ENCODE data around the gene ZNF397. TPM values are rescaled to one million over a fixed set of nuclear protein-coding genes. Genes with fewer than 3 reads are reported as not detected.
"Not testable (repeated sequence)": the region's sequence is repeated elsewhere in the genome, so short reads cannot be mapped to it uniquely, and the experiment has no call there.

Gene ZNF397
- total RNA-seq (2014; rRNA removed; shearing (Covaris generic)), result 13.8 and 15.9 TPM in 2 replicates
- 19.1 and 27.3 TPM in 2 replicates for polyA plus RNA-seq (2014; cell fraction: nucleus; rRNA removed)

DNA sequence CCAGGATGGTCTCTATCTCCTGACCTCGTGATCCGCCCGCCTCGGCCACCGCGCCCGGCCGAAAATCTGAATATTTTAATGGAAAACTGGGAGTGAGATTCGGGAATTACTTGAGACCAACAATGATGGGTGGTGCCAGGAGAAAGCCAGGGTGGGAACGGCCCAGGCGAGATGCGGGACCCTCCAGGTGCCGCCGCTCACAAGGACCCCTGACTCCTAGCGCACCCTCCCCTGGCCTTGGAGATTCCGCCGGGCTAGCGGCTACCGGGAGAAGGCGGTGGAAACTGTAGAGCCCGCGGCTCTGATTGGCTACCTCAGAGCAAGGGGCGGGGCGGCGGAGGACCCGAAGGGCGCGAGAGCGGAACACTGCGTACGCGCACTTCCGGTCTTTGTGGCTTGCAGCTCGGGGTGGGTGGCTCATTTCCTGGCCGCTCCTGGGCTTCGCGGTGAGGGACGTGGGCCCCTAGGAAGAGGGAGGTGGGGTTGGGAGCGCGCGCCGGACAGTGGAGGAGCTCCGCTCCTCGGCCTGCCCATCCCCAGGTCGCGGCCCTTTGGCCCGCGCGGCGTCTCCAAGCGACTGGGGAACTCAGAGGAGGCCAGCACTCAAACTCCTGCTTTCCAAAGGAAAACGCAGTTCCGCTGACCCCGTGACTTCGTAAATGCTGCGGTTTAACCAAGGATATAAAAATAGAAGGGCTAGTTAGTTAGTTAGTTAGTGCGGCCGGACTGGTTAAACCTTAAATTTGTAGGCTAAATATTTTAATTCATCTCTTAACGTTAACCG lies at the start of gene ZNF397:
Gene ZNF397, plus strand, starts transcription at position 371 of the 784 bp plus-strand sequence. CDS start 1,437 bp downstream, outside the sequence.
- peak; percentile 91 for DNase-seq (ENCODE audit: extremely low read depth, low read depth)

- no peak for DNase-seq (ENCODE audit: extremely low read depth, low read depth)
These were observed 49.2 kb upstream of the ZNF397 start for GRCh38 chr18:35191698-35192025.

DNA sequence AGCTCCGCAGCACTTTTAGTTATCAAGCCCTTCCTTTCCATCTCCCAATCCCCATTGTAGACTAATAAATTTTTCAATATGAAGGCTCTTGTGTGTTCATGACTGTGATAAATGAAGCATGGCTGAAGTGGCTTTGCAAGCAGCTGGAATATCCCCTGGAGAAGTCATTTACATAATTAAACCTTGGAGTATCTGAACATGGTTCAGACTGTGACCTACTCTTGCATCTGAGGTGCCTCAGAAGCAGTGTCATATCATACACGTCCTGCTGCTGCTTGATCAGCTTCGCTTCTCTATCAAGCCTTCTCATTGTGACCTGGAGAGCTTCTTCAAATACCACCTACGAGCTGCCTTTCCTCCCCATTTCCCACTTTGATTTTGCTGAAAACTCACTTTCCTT lies 48.4 kb upstream of the ZNF397 start:
- no peak for DNase-seq (ENCODE audit: extremely low read depth, low read depth)

DNA sequence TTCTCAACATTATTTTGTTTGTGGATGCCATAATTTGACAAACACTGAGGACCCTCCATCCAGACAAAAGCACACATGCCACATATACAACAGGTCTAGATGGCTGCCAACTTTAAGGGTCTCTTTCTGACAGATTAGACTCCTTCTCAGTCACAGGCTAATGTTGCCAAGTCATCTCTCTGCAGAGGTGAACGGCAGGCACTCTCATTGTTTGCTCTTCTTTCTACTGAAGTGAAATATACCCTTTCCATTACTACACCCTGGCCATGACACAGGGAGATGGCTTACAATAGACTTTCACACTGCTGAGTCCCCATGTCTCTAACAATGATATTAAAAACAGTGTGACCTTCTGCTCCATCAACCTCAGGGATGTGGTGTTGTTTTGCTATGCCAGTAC lies 47.5 kb upstream of the ZNF397 start:
- no peak for DNase-seq (ENCODE audit: extremely low read depth, low read depth)

GRCh38 chr18:35197296-35197695 lies 43.5 kb upstream of the ZNF397 start:
- DNase-seq (ENCODE audit: extremely low read depth, low read depth), result no peak

DNA sequence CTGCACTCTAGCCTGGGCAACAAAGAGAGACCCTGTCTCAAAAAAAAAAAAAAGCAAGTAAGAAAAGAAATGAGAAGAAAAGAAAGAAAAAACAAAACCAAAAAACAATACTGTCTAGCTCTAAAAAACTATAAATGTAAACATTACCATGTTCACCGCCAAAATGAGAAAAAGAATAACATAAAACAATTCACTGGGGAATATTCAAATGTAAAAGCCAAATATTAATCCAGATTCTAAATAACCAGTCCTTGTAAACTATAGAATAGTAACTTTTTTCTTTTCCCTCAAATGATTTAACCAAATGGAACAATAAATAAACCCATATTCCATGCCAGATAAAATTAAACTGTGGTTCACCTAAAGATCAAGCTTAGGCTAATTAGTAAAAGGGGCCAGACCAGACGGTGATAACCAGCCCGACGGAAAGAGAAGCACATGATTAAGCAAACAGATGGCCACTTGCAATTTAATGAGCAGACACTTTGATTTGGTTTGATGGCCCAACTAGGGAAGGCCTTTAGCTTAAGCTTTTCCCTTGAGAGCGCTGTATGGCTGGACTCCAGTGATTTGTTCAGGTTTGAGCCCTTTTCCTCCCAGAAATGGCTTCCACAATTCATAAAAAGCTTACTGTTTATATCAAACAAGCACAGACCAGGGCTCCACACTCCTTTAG lies 39.4 kb upstream of the ZNF397 start:
- no peak for DNase-seq (ENCODE audit: extremely low read depth, low read depth)

GRCh38 chr18:35203067-35203466 lies 37.8 kb upstream of the ZNF397 start:
- DNase-seq (ENCODE audit: extremely low read depth, low read depth), result no peak

DNA sequence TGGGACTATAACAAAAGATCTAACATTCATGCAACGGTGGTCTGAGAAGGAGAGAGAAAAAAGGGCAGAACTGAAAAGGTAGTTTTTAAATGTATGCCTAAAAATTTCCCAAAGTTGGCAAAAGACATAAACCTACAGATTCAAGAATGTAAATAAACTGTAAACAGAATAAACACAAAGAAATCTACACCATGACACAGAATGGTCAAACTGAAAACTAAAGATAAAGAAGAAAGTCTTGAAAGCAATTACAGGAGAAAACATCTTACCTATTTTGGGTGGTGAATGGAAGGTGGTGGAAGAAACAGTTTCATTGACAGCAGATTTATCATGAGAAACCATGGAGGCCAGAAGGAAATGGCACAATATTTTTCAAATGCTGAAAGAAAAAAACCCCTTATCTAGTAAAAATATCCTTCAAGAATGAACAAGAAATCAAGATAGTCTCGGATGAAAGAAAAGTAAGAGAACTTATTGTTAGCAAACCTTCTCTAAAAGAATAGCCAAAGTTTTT lies 35.6 kb upstream of the ZNF397 start:
- no peak for DNase-seq (ENCODE audit: extremely low read depth, low read depth)

DNA sequence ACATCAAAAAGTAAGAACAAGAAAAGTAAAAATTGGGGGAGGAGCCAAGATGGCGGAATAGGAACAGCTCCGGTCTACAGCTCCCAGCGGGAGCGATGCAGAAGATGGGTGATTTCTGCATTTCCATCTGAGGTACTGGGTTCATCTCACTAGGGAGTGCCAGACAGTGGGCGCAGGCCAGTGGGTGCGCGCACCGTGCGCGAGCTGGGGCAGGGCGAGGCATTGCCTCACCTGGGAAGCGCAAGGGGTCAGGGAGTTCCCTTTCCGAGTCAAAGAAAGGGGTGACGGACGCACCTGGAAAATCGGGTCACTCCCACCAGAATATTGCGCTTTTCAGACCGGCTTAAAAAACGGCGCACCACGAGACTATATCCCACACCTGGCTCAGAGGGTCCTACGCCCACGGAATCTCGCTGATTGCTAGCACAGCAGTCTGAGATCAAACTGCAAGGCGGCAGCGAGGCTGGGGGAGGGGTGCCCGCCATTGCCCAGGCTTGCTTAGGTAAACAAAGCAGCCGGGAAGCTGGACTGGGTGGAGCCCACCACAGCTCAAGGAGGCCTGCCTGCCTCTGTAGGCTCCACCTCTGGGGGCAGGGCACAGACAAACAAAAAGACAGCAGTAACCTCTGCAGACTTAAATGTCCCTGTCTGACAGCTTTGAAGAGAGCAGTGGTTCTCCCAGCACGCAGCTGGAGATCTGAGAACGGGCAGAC lies 34.9 kb upstream of the ZNF397 start:
- not testable (repeated sequence) for DNase-seq (ENCODE audit: extremely low read depth, low read depth)

GRCh38 chr18:35215026-35215425 lies 25.8 kb upstream of the ZNF397 start:
- DNase-seq (ENCODE audit: extremely low read depth, low read depth), result no peak

GRCh38 chr18:35216611-35217010 lies 24.2 kb upstream of the ZNF397 start:
- not testable (repeated sequence) for DNase-seq (ENCODE audit: extremely low read depth, low read depth)

DNA sequence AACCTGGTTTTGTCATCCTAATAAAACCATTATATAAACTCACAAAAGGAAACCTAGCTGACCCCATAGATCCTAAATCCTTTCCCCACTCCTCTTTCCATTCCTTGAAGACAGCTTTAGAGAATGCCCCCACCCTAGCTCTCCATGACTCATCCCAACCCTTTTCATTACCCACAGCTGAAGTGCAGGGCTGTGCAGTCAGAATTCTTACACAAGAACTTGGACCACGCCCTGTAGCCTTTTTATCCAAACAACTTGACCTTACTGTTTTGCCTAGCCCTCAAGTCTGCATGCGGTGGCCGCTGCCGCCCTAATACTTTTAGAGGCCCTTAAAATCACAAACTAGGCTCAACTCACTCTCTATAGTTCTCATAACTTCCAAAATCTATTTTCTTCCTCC lies 21.5 kb upstream of the ZNF397 start:
- not testable (repeated sequence) for DNase-seq (ENCODE audit: extremely low read depth, low read depth)

DNA sequence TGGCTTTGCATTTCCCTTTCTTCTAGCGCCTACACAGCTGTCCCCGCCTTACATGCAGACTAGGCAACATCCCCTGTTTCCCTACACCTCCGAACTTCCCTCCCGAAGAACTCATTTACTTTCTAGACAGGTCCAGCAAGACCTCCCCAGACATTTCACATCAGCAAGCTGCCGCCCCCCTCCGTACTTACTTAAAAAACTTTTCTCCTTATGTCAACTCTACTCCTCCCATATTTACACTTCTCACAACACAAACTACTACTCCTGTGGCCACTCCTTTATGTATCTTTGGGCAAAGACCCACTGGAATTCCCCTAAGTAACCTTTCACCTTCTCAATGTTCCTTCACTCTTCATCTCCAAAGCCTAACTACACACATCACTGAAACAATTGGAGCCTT lies 20.4 kb upstream of the ZNF397 start:
- no peak for DNase-seq (ENCODE audit: extremely low read depth, low read depth)

DNA sequence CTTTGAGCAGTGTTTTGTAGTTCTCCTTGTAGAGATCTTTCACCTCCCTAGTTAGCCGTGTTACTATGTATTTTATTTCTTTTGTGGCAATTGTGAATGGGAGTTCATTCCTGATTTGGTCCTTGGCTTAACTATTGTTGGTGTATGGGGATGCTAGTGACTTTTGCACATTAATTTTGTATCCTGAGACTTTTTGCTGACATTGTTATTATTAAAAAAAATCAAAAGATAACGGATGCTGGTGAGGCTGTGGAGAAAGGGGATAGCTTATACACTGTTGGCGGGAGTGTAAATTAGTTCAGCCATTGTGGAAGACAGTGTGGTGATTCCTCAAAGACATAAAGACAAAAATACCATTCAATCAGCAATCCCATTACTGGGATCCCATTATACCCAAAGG lies 17.0 kb upstream of the ZNF397 start:
- DNase-seq (ENCODE audit: extremely low read depth, low read depth), result no peak

DNA sequence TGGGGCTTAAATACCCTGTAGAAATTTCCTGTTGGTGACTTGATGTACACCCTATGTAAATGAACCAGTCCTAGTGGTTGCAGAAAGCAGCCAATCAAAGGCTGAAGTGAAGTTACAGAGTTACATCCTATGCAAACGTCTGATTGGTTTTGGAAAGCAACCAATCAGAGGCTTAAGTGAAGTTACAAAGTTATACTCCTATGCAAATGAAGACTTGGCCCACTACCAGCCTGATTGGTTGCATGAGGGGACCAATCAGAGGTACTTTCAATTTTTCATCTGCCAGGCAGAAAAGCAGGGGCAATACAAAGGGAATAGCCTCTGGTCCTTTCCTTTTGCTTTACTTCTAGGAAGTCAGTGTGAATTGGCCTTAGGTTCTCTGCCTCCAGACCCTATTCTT lies 13.6 kb upstream of the ZNF397 start:
- no peak for DNase-seq (ENCODE audit: extremely low read depth, low read depth)

DNA sequence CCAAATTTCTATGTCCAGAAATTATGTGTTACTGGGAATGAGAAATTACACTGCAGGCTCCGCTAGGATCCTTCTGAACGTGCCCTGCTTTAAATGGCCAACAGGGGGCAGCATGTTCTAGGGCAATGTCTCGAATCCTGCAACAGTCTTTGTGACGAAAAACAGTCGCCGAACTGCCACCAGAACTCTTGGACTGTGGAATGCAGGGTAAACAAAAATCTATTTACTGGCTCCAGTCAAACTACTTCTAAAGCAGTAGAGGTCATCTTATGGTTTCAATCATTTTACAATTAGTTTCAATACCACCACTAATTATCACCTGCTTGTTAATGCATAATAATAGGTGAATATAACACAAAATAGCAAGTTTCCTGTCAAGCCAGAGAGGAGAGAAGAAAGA lies 9.8 kb upstream of the ZNF397 start:
- peak; percentile 71 for DNase-seq (ENCODE audit: extremely low read depth, low read depth)

DNA sequence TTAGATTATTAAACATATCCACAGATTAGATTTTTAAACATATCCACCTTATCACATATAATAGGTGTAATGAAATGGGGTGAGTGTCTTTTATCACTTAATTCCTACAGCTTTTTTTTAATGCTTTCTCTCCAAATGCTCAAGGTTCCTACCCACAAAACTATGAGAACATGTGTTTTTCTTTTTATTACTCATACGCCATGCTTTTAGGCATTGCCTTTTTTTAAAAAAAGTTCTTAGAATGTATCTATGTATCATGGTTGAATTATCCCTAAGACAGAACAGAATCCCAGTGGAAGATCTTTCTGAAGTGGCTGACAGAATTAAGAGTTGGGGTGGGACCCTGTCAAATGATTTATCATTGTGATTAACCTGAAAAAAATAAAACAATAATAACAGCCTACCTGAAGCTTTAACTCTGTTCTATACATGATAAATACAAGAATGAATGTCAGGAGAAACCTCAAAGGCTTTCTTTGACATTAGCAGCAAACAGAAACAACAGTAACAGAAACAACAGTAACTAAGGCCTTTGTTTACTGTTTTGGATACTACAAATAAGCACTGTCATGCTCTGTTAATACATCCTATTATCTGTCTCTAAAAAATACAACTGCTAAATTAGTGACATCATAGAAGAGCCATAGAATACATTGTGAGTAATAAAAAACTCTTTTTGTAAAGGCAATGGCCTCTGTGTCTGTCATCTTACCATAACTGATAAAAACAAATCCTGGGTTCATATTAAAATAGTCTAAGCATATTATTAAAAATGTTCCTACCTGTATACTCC lies 4.1 kb upstream of the ZNF397 start:
- DNase-seq (ENCODE audit: extremely low read depth, low read depth), result no peak

GRCh38 chr18:35239314-35239713 lies 1.5 kb upstream of the ZNF397 start:
- no peak for DNase-seq (ENCODE audit: extremely low read depth, low read depth)

DNA sequence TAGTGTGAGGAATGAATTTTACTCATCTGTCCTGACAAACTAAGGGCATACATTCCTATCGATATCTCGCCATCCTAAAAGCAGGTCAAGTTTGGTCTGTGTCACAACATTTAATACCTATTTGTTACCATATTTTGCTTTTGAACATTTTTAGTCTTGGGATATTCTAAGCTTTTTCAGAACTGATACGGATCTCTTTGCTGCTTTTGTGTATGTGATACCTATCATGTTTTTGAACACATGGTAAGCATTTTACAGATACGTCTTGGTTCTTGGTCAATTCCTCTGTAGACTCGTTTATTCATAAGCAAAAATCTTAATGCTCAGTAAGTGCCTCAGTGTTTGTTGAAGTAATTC lies 592 bp downstream of the ZNF397 start:
- no peak for DNase-seq (ENCODE audit: extremely low read depth, low read depth)

GRCh38 chr18:35242426-35242825 lies 1.6 kb downstream of the ZNF397 start:
- DNase-seq (ENCODE audit: extremely low read depth, low read depth), result no peak

DNA sequence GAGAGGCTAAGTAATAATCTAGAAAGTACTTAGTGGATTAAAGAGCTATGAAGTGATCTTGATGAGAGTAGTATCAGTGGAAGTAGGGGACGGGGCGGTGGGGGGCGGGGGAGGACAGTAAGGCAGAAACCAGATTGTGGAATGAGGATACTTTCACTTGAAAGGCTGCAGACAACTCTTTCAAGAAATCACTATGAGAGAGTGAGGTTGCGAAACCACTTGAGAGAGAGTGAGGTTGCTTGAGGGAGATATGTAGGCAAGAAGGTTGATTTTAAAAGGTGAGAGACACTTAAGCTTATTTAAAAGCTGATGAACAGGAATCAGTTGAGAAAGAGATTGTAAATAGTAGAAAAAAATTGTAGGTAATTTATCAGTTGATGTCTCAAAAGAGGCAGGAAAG lies 3.8 kb downstream of the ZNF397 start:
- DNase-seq (ENCODE audit: extremely low read depth, low read depth), result no peak
